Stimulated activated CD8-positive, alpha-beta memory T cell treated with anti-CD3 and anti-CD28 coated beads, Interleukin-15, amount 100 ng/mL, for 24 hours (primary cell): ENCODE data around the gene NBEAL2.

Experiments used
- DNase-seq: peaks from one replicate; pipeline ENCODE4 v3.0.0-alpha.2; 2020; ENCODE audit warnings: low read depth

Gene NBEAL2

GRCh38 chr3:46987743-46988401 lies 8.4 kb downstream of the NBEAL2 start:
- peak; percentile 63 for DNase-seq

GRCh38 chr3:46988616-46989015 lies 9.2 kb downstream of the NBEAL2 start:
- DNase-seq = no peak

GRCh38 chr3:46989146-46989810 lies 9.8 kb downstream of the NBEAL2 start:
- no peak for DNase-seq

GRCh38 chr3:46990573-46991374 lies 11.3 kb downstream of the NBEAL2 start:
- DNase-seq = no peak

- DNase-seq = no peak
Observed at GRCh38 chr3:46991406-46992165, 12.1 kb downstream of the NBEAL2 start.

DNA sequence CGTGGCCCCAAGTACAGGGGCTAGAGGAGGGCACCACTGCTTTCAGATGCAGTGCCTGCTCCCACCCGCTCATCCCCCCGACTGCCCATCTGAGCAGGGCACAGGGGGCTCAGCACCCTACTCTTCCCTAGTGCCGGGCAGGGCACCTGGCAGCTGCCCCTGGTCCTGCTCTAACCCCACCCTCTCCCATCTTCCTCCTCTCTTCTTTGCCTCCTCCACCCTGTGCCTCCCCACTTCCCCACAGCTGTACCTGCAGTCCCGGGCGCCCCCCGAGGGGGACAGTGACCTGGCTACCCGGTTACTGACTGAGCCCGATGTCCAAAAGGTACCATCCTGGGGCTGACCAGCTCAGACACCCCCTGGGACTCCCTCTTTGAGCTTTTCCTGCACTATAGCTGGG lies 12.8 kb downstream of the NBEAL2 start:
- no peak for DNase-seq

DNA sequence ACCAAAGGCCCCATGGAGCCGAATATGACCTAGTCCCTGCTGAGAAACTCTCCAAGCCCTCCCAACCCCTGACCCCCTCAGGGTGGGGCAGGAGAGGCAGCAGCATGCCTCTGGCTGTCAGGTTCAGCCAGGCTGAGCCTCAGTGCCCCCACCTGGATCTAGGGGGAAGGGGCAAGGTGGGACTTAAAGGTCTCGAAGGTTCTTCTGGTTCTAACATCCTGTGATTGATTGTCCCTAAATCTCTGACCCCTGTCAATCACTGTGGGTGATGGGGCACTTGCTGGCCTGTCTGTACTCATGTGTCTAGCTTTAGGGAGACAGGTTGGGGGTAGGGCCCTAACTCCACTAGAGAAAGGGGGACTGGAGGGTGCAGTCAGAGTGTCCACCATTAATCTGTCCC lies 13.8 kb downstream of the NBEAL2 start:
- DNase-seq = no peak

- no peak for DNase-seq
Observed at GRCh38 chr3:46993986-46994385, 14.5 kb downstream of the NBEAL2 start.

DNA sequence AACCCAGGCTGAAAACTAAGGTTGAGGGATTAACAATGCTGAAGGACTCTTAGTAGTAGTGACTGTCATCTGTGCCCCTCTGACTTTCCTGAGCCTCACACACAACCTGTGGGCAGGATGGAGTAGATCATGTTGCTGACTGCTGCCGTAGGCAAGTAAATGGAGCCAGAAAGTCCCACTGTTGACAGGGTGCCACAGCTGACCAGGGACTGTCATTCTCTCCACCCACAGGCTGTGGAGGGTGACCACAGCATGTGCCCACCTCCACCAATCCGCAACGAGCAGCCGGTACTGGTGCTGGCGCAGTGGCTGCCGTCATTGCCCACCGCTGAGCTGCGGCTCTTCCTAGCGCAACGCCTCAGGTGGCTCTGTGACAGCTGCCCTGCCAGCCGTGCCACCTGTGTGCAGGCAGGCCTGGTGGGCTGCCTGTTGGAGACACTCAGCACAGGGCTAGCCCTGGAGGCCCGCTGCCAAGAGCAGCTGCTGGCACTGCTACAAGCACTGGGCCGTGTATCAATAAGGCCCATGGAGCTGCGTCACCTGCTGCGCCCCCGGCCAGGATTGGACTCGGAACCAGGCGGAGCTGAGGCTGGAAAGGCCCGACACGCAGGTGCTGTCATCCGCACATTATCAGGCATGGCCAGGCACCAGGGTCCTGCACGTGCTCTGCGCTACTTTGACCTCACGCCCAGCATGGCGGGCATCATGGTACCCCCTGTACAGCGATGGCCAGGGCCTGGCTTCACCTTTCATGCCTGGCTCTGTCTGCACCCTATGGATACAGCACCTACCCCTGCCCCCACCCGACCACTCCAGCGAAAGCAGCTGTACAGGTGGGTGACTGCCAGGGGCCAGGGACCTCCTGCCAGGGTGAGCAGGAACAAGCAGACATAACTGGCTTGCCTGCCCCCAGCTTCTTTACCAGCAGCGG lies 15.6 kb downstream of the NBEAL2 start:
- no peak for DNase-seq

DNA sequence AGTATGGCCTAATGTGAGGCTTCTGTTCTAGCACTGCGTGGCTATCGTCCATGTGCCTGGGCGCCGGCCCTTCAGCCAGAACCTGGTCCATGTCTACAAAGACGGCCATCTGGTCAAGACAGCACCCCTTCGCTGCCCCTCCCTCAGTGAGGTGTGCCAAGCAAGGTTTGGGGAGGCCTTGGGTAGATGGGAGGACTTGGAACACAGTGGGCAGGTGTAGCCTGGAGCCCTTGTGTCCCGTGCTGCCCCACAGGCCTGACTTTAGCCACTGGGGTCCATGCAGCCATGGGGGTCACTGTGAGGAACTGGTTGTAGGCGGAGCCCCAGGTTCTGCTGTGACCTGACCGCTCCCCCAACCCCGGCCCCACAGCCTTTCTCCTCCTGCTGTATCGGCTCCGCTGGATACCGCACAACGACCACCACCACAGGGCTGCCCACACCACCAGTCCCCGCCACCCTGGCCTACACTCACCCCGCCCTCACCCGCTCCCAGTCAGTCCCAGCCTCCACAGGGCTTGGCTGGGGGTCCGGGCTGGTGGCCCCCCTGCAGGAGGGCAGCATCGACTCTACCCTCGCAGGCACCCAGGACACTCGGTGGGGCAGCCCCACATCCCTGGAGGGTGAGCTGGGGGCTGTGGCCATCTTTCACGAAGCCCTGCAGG lies 16.6 kb downstream of the NBEAL2 start:
- DNase-seq = no peak

- DNase-seq = no peak
Observed at GRCh38 chr3:46996689-46997452, 17.4 kb downstream of the NBEAL2 start.

DNA sequence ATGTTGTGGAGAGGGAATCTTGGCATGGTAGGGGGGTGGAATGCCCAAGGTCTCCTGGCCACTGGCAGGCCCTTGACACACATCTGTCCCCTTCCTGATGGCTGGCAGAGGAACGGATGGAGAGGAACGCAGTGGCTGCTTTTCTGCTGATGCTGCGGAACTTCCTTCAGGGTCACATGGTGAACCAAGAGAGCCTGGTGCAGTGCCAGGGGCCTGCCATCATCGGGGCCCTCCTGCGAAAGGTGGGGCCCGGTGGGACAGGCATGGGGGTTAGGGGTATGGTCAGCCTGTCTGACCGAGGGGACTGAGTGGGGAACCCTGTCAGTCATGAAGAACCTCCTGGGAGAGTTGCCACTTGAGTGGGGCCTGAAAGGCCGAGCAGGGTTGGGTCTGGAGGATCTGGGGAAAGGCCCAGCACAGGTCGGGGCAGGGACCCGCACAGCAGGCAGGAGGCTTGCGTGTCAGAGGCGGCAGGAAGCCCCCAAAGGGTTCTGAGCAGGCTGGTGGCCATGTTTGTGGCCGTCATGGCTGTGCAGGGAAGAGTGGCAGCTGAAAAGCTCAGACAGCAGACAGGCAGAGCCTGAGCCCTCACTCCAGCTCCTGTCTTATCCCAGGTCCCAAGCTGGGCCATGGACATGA lies 18.1 kb downstream of the NBEAL2 start:
- no peak for DNase-seq

GRCh38 chr3:46998121-46998851 lies 18.8 kb downstream of the NBEAL2 start:
- peak; percentile 51 for DNase-seq

DNA sequence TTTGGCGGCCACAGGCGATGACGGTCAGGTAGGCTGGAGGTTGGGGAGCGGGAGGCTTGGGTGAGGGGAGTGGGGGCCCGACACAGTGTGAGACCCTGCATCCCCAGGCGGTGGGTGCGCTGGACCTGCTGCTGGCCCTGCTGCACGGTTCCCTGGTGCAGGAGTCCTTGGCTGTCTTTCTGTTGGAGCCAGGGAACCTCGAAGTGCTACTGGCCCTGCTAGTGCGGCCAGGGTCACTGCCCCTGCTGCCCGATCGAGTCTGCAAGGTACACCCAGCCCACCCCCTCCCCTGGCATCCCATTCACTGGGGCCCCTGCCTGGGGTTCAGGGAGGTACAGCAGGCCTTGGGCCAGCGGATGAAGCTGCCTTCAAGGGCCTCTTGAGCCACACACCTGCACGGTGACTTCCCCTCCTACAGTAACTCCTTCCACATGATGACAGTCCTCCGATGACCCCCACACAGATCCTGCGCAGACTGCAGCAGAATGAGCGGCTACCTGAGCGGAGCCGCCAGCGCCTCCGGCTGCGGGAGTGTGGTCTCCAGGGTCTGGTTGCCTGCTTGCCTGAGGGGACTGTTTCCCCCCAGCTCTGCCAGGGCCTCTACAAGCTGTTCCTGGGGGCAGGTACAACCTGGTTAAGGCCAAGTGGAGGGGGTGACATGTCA lies 19.5 kb downstream of the NBEAL2 start:
- no peak for DNase-seq

GRCh38 chr3:46999516-47000197 lies 20.2 kb downstream of the NBEAL2 start:
- no peak for DNase-seq

DNA sequence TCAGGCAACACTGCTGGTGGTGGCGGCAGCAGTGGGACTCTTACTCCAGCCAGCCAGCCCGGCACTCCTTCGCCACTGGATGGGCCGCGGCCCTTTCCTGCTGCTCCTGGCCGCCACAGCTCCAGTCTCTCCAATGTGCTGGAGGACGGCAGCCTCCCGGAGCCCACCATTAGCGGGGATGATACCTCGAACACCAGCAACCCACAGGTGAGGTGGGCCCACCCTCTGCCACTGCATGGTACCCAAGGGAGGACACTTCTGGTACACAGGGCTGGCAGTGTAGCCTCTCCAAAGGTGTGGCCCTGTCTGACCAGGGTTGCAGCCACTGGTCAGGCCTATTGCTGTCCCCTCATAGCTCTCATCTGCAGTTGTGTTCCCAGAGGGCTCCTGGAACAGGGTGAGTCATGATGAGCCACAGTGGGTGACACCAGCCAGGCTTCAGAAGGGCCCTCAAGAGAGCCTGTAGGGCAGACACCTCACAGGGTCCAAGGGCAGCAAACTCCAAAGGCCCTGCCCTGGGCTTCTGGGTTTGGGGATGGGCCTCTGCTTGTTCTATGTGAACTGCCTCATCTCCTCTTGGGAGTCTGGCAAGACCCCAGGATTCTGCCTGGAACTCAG lies 20.8 kb downstream of the NBEAL2 start:
- no peak for DNase-seq
